ENCODE results near the gene CTR9. TPM values are rescaled to one million over a fixed set of nuclear protein-coding genes. Genes with fewer than 3 reads are reported as not detected.

CTR9 gene
- 20.1 and 25.3 TPM in 2 replicates for total RNA-seq (2012; rRNA removed)

DNA sequence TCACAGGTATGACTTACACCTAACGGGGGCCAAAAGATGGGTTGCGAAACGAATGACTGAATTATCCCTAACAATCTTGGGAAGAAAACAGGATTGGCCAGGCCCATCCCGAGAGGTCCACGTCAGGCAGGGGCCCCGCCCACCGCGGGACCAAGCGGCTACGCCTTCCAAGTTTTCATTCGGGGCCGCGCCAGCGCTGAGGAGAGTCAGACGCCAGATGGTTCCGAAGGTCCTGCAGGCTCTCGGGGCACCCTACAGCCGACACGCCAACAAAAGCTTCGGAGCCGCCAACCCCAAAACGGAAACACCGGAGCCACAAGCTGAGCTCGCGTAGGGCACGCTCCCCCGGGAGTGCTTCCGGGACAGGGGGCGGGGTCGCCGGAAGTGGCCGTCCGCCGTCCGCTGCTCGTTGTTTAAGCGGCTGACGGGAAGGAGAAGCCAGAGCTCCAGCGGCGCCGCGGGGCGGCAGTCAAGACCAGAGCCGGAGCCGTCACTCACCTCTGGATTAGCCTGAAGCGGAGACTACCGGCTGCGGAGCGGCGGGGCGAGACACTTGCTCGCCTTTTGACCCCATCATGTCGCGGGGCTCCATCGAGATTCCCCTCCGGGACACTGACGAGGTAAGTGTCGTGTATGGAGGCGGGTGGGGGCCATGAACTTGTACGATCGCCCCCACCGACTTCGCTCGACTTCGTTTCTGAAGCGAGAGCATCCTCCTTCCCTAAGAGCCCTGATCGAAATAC, at the start of gene CTR9:
TSS of gene CTR9 (plus strand) at position 409 of the 743 bp plus-strand sequence. CDS start at position 576, 167 bp downstream.
- no peaks in the 10 kb centered on the region for H3K9me3 ChIP-seq (replicated peaks; ENCODE audit: low read length)
- H3K27me3 ChIP-seq (ENCODE audit: control insufficient read depth, insufficient read depth, low read length): no peaks in the 10 kb centered on the region
- H3K9ac ChIP-seq (ENCODE audit: low read depth, low read length): peak within 1 kb of the TSS; percentile 85
- H3K4me1 ChIP-seq (ENCODE audit: control insufficient read depth, insufficient read depth, low read length): peaks cover 8% of the 10 kb centered on the region
- peak within 1 kb of the TSS; percentile 84 for H3K4me2 ChIP-seq (ENCODE audit: low read length)
- peak within 1 kb of the TSS; percentile 81 for H3K4me3 ChIP-seq (ENCODE audit: low read length)
- peaks cover 13% of the 10 kb centered on the region for H3K36me3 ChIP-seq (ENCODE audit: insufficient read depth, low read length)

DNA sequence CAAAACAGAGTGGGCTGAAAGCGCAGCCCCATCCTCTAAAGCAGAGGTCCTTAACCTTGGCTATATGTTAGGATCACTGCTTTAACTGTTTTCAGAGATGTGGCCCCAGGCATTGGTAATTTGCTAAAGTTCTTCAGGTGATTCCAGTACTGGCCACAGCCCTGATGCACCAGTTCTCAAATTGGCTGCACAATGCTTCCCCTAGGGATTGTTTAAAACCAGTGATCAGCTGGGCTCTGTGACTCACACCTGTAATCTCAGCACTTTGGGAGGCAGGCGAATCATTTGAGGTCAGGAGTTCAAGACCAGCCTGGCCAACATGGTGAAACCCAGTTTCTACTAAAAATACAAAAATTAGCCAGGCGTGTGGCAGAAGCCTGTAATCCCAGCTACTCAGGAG, 49.1 kb upstream of the CTR9 start:
- Histone ChIP-seq H3K27me3 (ENCODE audit: control insufficient read depth, insufficient read depth, low read length) (peaks cover 14% of the 10 kb centered on the region), H3K4me1 (ENCODE audit: control insufficient read depth, insufficient read depth, low read length) (peaks cover 6% of the 10 kb centered on the region), H3K36me3 (ENCODE audit: insufficient read depth, low read length) (no peaks in the 10 kb centered on the region), H3K4me2 (ENCODE audit: low read length) (no peak overlapping the region), H3K9ac (ENCODE audit: low read depth, low read length) (no peak overlapping the region), H3K9me3 (replicated peaks; ENCODE audit: low read length) (no peaks in the 10 kb centered on the region), H3K4me3 (ENCODE audit: low read length) (no peak overlapping the region)

DNA sequence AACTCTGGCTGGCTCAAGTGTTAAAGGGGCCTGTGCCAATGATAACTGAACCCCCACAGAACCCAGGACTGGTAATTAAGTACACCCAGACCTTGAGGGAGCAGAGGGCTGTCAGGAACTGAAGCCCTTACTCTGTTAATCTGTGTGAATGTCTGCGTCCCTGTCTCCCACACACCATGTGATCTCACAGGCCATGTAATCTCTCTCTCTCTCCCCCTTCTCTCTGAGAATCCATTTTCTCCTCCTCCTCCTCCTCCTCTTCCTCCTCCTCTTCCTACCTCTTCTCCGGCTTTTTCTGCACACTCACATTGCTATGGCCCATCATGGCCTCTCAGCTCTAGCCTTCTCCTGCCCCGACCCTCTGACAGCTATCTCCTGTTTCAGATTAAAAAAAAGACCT, 42.9 kb upstream of the CTR9 start:
- H3K36me3 ChIP-seq (ENCODE audit: insufficient read depth, low read length): no peaks in the 10 kb centered on the region
- H3K9ac ChIP-seq (ENCODE audit: low read depth, low read length): no peak overlapping the region
- peaks cover 42% of the 10 kb centered on the region for H3K27me3 ChIP-seq (ENCODE audit: control insufficient read depth, insufficient read depth, low read length)
- H3K9me3 ChIP-seq (replicated peaks; ENCODE audit: low read length): no peaks in the 10 kb centered on the region
- no peak overlapping the region for H3K4me2 ChIP-seq (ENCODE audit: low read length)
- H3K4me1 ChIP-seq (ENCODE audit: control insufficient read depth, insufficient read depth, low read length): no peaks in the 10 kb centered on the region
- no peak overlapping the region for H3K4me3 ChIP-seq (ENCODE audit: low read length)

DNA sequence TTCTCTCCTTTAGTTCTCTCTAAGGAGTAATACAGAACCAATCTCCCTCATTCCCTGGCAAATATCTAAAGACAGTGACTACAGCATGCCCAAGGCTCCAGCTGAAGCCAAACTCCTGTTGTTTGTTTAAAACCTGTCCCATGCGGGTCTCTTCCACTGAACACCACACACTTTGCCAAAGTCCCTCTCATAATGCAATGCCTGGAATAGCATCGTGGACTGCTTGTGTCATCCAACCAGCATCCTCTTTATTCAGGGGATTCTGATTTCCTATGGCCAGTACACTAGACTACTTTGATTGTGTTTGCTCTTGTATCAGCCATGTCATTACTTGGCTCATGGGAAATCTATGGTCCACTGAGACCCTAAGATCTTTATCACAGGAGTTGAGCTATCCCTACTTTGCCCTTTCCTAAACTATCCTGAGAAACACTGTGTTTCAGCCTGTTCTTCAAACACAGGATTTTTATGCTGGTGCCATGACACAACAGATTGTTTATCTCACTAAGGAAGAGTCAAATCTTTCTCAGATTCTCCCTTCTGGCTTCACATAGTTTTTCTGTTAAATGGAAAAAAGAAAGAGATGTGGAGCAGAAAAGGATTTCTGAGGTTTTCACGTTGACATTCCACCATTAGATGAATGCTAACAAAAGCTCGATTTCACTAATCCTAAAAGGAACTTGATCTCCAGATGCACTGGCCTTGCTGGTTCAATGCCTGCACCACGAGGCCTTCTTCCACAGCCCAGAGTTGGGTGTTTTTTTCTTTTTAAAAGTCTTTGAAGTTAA, 41.6 kb upstream of the CTR9 start:
- H3K27me3 ChIP-seq (ENCODE audit: control insufficient read depth, insufficient read depth, low read length): peaks cover 42% of the 10 kb centered on the region
- H3K4me3 ChIP-seq (ENCODE audit: low read length): no peak overlapping the region
- no peaks in the 10 kb centered on the region for H3K9me3 ChIP-seq (replicated peaks; ENCODE audit: low read length)
- H3K4me2 ChIP-seq (ENCODE audit: low read length): no peak overlapping the region
- H3K36me3 ChIP-seq (ENCODE audit: insufficient read depth, low read length): no peaks in the 10 kb centered on the region
- H3K9ac ChIP-seq (ENCODE audit: low read depth, low read length): no peak overlapping the region
- H3K4me1 ChIP-seq (ENCODE audit: control insufficient read depth, insufficient read depth, low read length): no peaks in the 10 kb centered on the region

DNA sequence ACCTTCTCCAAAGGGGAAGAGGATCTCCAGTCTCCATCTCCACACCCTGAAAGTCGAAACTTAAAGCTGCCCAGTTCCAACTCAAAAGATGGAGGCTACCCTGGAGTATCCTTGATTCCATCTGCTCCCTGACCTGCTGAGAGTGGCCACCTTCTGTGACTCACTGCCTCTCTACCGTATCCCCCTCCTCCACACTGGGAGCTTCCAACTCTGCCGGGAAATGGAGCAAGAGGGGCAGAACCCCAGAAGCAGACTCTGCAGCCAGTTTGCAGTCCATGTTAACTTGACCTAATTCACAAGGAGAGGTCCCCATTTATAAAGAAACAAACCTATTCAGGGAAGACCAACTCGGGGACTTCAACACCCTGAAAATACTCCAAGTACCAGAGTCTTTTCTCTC, 35.5 kb upstream of the CTR9 start:
- no peak overlapping the region for H3K4me3 ChIP-seq (ENCODE audit: low read length)
- no peaks in the 10 kb centered on the region for H3K36me3 ChIP-seq (ENCODE audit: insufficient read depth, low read length)
- no peak overlapping the region for H3K9ac ChIP-seq (ENCODE audit: low read depth, low read length)
- H3K4me1 ChIP-seq (ENCODE audit: control insufficient read depth, insufficient read depth, low read length): no peaks in the 10 kb centered on the region
- no peaks in the 10 kb centered on the region for H3K9me3 ChIP-seq (replicated peaks; ENCODE audit: low read length)
- peaks cover 33% of the 10 kb centered on the region for H3K27me3 ChIP-seq (ENCODE audit: control insufficient read depth, insufficient read depth, low read length)
- no peak overlapping the region for H3K4me2 ChIP-seq (ENCODE audit: low read length)

DNA sequence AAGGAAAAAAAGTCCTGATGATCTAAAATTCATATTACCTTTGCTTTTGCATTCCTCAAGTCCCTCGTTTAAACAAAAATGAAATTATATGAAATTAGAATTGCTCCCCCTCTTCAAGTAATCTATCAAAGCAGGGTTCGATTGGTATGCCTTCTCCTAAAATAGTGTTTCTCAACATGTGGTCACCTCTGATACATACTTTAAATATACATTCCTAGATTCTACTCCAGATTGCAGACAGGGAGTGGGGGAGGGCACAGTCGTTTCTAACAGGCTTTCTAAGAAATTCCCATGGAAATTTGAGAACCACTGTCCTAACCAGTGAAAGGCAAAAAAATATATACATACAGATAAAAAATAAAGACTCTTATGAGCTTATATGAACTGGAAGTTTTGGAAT, 34.9 kb upstream of the CTR9 start:
- H3K9me3 ChIP-seq (replicated peaks; ENCODE audit: low read length): no peaks in the 10 kb centered on the region
- no peak overlapping the region for H3K4me2 ChIP-seq (ENCODE audit: low read length)
- no peaks in the 10 kb centered on the region for H3K4me1 ChIP-seq (ENCODE audit: control insufficient read depth, insufficient read depth, low read length)
- H3K4me3 ChIP-seq (ENCODE audit: low read length): no peak overlapping the region
- no peak overlapping the region for H3K9ac ChIP-seq (ENCODE audit: low read depth, low read length)
- H3K36me3 ChIP-seq (ENCODE audit: insufficient read depth, low read length): no peaks in the 10 kb centered on the region
- peaks cover 33% of the 10 kb centered on the region for H3K27me3 ChIP-seq (ENCODE audit: control insufficient read depth, insufficient read depth, low read length)

DNA sequence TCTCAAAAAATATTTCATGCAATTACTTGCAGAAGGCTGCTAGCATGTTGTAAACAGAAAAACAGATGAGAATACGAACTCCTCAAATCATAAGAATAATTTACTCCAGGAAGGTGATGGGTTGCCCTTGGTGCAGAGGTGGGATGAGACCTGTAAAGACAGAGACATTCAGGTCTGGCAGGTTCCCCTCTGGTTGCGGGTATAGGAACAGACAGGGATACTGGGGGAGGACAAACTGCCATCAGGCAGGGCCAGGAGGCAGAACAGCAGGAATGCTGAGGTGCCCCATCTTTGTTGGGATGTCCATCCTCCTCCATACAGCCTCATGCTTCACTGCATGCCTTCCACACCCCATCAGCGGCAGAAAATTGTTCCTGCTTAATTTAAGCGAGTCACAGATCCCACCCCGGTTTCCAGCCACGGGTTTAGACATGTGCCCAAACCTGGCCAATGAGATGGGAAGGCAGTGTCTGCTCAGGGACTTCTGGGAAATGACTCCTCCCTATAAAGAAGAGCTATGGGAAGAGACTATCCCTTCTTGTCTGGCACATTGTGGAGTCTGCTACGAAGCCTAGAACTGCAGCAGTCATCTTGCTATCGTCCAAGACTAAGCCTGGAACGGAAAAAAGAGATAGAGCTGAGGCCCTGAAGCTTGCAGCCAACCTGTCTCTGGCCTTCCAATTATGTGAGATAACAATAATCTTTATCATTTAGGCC, 34.3 kb upstream of the CTR9 start:
- no peaks in the 10 kb centered on the region for H3K4me1 ChIP-seq (ENCODE audit: control insufficient read depth, insufficient read depth, low read length)
- peaks cover 29% of the 10 kb centered on the region for H3K27me3 ChIP-seq (ENCODE audit: control insufficient read depth, insufficient read depth, low read length)
- H3K4me2 ChIP-seq (ENCODE audit: low read length): no peak overlapping the region

DNA sequence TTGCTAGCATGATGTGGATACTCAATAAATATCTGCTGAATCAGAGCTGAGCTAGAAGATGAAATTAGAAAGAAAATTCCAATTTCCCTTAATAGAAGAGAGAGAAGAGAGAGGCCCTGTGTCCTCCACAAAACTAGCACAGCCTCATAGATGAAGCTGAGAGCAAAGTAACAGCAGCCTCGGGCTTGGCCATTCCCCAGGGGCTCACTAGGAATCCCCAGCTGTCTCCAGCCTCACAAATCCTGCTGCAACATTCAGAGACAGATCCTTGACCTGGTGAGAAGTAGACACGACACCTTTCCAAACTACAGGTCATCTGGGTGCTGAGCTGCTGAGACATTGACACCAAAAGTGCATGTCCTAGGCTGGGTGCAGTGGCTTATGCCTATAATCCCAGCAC, 31.4 kb upstream of the CTR9 start:
- no peaks in the 10 kb centered on the region for H3K9me3 ChIP-seq (replicated peaks; ENCODE audit: low read length)
- H3K4me3 ChIP-seq (ENCODE audit: low read length): no peak overlapping the region
- no peak overlapping the region for H3K9ac ChIP-seq (ENCODE audit: low read depth, low read length)
- no peaks in the 10 kb centered on the region for H3K4me1 ChIP-seq (ENCODE audit: control insufficient read depth, insufficient read depth, low read length)
- H3K4me2 ChIP-seq (ENCODE audit: low read length): no peak overlapping the region
- peaks cover 35% of the 10 kb centered on the region for H3K27me3 ChIP-seq (ENCODE audit: control insufficient read depth, insufficient read depth, low read length)
- no peaks in the 10 kb centered on the region for H3K36me3 ChIP-seq (ENCODE audit: insufficient read depth, low read length)

More for the DNA sequence above, 34.3 kb upstream of the CTR9 start:
- Histone ChIP-seq H3K36me3 (ENCODE audit: insufficient read depth, low read length) (no peaks in the 10 kb centered on the region), H3K4me3 (ENCODE audit: low read length) (no peak overlapping the region), H3K9me3 (replicated peaks; ENCODE audit: low read length) (no peaks in the 10 kb centered on the region), H3K9ac (ENCODE audit: low read depth, low read length) (no peak overlapping the region)

DNA sequence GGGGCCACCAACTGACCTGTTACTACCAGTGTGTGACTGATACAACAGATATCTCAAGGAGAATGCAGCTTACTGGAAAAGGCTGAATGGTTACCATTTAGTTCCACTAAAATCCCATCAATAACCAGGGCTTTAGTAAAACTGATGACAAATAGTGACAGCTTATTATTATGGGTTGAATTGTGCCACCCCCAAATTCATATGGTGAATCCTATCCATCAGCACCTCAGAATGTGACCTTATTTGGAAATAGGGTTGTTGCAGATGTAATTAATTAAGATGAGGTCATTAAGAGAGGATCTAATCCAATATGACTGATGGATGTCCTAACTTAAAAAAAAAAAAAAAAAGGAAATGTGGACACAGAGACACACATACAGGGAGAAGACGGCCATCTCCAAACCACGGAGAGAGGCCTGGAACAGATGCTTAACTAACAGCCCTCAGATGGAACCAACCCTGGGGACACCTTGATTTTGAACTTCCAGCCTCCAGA, 30.1 kb upstream of the CTR9 start:
- no peaks in the 10 kb centered on the region for H3K9me3 ChIP-seq (replicated peaks; ENCODE audit: low read length)
- no peak overlapping the region for H3K4me2 ChIP-seq (ENCODE audit: low read length)
- H3K36me3 ChIP-seq (ENCODE audit: insufficient read depth, low read length): no peaks in the 10 kb centered on the region
- H3K27me3 ChIP-seq (ENCODE audit: control insufficient read depth, insufficient read depth, low read length): peaks cover 35% of the 10 kb centered on the region
- no peak overlapping the region for H3K4me3 ChIP-seq (ENCODE audit: low read length)
- peaks cover 8% of the 10 kb centered on the region for H3K4me1 ChIP-seq (ENCODE audit: control insufficient read depth, insufficient read depth, low read length)
- no peak overlapping the region for H3K9ac ChIP-seq (ENCODE audit: low read depth, low read length)

DNA sequence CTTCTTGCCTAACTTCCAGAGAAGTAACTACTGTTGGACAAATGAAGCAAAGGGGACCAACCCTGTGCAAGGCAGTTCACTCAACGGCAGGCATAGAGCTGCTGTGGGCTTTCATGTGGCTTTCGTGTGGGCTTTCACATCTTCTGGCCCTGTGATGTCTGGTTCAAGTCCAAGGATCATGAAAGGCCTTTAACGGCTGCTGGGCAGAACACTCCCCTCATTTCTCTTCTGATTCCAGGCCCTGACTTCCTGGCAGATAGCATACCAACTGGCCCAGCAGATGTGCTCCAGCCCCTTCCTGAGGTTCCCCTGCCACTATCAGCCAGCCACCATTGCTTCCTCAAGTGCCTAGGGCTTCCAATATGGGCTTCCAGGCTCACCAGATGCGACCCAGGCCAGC, 28.7 kb upstream of the CTR9 start:
- Histone ChIP-seq H3K9me3 (replicated peaks; ENCODE audit: low read length) (no peaks in the 10 kb centered on the region), H3K4me1 (ENCODE audit: control insufficient read depth, insufficient read depth, low read length) (peaks cover 18% of the 10 kb centered on the region), H3K27me3 (ENCODE audit: control insufficient read depth, insufficient read depth, low read length) (peaks cover 31% of the 10 kb centered on the region), H3K9ac (ENCODE audit: low read depth, low read length) (no peak overlapping the region), H3K4me2 (ENCODE audit: low read length) (no peak overlapping the region), H3K36me3 (ENCODE audit: insufficient read depth, low read length) (no peaks in the 10 kb centered on the region), H3K4me3 (ENCODE audit: low read length) (no peak overlapping the region)

DNA sequence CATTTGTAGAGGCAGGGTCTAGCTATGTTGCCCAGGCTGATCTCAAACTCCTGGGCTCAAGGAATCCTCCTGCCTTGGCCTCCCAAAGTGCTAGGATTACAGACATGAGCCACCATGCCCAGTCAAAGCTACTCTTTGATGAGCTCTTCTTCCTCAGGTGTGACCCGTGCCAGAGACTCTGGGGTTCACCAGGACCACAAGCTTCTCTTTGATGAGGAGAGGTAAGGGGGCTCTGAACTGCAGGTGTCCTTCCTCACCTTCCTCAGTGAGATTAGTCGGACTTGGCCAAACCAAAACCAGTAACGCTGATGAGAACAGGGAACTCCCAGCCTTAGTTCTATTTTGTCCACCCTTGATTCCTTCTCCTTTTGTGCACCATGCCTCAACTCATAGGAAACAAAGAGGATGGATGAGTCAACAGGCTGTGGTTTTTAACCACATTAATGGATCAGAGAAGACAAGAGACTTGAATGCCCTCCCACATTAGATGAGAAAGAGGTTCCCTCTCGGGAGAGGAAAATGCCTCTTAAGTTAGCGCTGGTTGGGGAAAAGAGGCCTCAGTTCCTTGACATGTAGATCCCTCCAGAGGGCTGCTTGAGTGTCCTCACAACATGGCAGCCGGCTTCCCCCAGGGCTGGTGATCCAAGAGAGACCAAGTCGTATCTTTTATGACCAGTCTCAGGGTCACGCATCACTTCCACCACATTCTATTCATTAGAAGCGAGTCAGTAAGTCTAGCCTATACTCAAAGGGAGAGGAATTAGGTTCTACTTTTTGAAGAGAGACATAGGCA, 25.7 kb upstream of the CTR9 start:
- H3K9me3 ChIP-seq (replicated peaks; ENCODE audit: low read length): no peaks in the 10 kb centered on the region
- H3K27me3 ChIP-seq (ENCODE audit: control insufficient read depth, insufficient read depth, low read length): peaks cover 5% of the 10 kb centered on the region
- H3K4me1 ChIP-seq (ENCODE audit: control insufficient read depth, insufficient read depth, low read length): peaks cover 38% of the 10 kb centered on the region
- no peaks in the 10 kb centered on the region for H3K36me3 ChIP-seq (ENCODE audit: insufficient read depth, low read length)
- H3K4me3 ChIP-seq (ENCODE audit: low read length): no peak overlapping the region
- no peak overlapping the region for H3K4me2 ChIP-seq (ENCODE audit: low read length)
- H3K9ac ChIP-seq (ENCODE audit: low read depth, low read length): no peak overlapping the region

Measured in skeletal muscle satellite cell (primary cell).